ENCODE measurements around the gene MAPK11.
A peak's percentile ranks its signal among the peaks of the same experiment; 100 is the strongest.

MAPK11 gene

DNA sequence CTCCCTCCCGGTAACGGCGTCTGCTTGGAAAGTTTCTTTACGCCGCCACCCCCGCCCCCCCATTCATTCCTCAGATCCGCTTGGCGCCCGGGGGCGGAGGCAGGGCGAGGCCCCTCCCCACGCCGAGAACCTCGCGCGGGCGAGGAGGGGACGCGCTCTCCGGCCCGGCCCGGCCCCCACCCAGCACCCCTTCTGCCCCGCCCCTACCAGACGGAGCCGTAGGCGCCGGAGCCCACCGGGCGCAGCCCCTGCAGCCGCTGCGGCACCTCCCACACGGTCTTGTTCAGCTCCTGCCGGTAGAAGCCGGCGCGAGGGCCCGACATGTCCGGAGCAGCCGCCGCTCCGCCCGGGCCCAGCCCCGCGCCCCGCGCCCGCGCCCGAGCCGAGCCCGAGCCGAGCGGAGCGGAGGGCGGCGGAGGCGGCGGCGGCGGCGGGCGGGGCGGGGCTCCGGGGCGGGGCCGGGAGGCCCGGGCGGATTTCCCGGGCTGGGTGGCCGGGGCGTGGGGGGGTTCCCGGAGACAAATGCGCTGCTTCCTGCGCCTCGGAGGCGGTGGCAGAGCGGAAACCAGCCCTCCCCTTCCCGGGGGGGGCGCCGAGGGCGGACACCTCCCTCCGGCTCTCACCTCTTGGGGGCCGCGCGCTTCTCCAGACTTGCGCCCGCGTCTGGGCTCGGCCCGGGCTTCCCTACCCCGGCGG, at the start of gene MAPK11:
MAPK11 (minus strand) TSS at position 411 of the 696 bp plus-strand sequence; CDS start at position 323, 88 bp downstream.
- peak; percentile 29 for DNase-seq

DNA sequence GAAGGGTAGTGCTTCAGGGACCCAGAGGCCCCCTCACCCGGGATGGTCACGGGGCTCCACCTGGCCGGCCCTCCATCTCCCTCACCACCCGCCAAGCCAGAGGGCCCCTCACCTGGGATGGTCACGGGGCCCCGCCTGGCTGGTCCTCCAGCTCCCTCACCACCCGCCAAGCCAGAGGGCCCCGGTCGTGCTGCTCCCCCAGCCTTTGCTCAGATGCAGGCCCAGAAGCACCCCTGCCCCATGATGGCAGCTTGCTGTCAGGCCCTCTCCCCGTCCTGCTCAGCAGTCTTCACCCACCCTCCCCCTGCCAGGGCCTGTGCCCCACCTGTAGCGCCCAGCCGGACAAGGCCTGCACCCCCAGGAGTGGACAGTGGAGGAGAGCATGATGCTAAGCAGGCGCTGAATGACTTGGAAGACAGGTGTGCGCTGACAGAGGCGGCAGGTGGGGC, 49.3 kb upstream of the MAPK11 start:
- DNase-seq = no peak

DNA sequence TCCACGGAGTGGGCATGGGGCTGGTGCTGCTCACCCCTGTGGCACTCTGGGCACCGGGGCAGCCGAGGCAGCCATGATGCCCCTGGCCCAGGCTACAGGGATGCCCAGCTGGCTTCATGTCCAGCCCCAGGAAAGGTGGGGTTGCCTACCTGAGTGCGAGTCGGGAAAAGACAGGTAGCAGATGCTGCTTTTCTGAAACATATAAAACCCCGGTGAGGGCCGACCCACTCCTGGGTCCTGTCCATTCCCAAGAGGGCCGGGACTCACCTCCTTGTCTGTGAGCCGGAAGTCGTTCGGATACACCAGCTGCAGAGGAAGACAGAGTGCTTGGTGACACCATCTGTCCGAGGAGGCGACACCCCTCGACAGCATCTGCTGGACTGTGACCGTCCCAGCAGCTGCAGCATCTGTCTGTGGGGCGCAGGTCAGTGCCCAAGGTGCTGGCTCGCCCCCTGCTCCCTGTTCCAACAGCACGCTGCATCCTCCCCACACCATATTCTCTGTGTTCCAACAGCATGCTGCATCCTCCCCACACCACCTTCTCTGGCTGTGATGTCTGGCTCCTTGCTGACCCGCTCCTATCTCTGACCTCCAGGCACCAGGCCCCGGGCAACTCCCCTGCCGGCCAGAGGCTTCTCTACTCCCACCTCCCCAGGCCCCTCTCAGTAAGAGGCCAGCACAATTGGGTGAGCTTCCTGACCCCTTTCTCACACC, 48.7 kb upstream of the MAPK11 start:
- no peak for DNase-seq

GRCh38 chr22:50318356-50318697, 48.1 kb upstream of the MAPK11 start:
- no peak for DNase-seq

- DNase-seq = no peak
These were observed 47.5 kb upstream of the MAPK11 start for GRCh38 chr22:50317674-50318073.

DNA sequence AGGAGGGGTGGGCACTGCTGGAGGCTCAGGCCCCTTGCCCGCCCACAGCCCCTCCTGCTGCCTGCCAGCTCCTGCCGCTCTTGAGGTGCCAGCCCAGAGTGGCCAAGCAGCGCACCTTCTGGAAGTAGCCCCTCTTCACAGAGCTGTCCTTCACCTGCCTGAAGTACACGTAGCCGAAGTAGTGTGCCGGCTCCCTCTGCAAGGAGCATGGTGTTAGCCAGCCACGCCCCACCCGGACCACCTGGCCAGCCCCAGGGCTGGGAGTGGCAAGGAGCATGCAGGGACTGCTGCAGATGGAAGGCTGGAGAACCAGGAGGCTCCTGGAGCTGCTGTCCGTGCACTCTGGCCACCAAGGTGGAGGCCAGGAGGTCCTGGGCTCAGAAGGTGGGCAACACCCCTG, 47.0 kb upstream of the MAPK11 start:
- DNase-seq = no peak

DNA sequence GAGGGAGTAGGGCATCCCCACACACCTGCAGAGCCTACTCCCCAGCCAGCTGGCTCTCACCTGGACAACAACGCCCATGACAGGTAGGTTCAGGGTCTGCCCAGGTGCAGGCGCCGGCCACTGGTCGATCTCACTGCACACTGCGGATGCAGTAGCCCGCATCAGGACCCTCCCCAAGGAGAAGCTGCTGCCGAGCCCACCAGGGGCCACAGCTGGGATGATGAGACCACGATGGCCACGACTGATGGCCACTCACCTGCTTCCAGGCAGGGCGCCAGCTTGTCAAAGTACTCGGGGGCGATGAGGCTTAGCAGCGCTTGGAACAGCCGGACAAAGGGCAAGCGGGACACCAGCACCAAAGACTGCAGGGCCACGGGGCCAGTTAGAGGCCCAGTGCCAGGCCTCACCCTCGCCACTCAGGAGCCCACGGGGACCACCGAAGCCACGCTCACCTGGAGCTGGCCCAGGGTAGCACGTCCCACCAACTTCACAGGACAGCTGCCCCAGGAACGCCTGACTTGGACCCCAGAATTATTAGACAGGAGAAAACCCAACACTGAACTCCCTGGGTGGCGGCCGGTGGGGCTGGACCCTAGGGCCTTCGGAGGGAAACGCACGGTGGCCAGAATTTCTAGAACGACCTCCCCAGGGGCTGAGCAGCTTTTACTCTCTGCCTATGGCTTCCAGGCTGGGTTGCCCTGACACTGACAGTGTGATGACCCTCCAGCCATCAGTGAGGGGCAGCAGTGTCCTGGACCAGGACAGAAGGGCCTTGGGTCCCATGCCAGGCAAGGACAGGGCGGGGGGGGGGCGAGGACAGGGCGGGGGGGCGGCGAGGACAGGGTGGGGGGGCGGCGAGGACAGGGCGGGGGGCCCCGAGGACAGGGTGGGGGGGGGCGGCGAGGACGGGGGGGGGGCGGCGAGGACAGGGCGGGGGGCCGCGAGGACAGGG, 46.2 kb upstream of the MAPK11 start:
- no peak for DNase-seq

DNA sequence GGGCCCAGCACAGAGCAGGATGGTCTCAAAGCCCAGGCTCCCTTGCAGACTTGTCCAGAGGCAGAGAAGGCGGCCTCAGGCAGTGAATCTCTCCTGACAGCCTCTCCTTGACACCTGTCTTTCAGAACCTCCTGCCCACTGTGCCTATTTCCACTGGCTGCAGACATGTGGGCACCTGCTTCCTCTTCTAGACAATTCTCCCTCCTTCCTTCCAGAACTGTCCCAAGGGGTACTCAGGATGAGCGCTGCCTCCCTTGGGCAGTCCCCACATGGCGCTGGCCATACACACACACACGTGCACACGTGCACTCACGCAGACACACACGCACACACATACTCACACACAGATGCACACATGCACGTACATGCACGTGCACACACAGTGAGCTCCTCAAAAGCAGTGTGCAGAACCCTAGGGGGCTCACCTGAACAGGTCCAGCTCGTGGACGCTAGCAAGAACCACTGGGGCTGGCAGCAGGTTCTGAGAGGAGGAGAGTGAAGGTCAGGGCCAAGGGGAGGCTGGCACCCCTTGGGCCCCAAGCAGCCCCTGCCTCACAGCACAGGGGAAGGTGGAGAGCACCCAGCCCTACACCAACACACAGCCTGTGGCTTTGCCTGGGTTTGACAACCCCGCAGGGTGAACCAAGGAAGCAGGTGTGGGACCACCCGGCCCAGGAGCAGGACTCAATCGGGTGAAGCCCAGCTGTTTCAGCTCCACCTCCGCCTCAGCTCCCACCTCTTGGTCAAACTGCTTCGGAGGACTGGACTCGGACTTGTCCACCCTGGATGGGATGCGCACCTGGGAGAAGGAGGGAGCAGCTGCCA, 45.3 kb upstream of the MAPK11 start:
- no peak for DNase-seq

- DNase-seq = no peak
These were observed 44.5 kb upstream of the MAPK11 start for GRCh38 chr22:50314455-50315288.

GRCh38 chr22:50314081-50314454, 43.9 kb upstream of the MAPK11 start:
- no peak for DNase-seq

- DNase-seq = no peak
These were observed 43.4 kb upstream of the MAPK11 start for GRCh38 chr22:50313600-50313999.

DNA sequence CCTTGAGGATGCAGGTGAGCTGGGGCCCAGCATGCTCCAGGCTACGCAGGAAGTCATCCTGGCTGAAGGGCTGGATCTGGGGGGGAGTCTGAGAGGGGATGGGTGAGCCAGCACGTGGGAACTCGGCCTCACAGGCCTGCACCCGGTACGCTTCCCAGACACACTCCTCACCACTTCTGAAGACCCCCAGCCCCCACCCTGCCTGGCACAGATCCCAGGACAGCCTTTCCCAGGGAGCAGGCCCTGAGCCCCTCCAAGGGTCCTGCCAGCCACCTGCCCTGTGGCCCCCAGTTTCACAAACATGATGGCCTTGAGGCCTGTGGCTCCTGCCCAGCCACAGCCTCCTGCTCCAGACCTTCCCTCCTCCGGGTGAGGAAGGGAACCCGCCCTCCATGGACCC, 42.8 kb upstream of the MAPK11 start:
- DNase-seq = no peak

GRCh38 chr22:50312371-50312770, 42.2 kb upstream of the MAPK11 start:
- no peak for DNase-seq

DNA sequence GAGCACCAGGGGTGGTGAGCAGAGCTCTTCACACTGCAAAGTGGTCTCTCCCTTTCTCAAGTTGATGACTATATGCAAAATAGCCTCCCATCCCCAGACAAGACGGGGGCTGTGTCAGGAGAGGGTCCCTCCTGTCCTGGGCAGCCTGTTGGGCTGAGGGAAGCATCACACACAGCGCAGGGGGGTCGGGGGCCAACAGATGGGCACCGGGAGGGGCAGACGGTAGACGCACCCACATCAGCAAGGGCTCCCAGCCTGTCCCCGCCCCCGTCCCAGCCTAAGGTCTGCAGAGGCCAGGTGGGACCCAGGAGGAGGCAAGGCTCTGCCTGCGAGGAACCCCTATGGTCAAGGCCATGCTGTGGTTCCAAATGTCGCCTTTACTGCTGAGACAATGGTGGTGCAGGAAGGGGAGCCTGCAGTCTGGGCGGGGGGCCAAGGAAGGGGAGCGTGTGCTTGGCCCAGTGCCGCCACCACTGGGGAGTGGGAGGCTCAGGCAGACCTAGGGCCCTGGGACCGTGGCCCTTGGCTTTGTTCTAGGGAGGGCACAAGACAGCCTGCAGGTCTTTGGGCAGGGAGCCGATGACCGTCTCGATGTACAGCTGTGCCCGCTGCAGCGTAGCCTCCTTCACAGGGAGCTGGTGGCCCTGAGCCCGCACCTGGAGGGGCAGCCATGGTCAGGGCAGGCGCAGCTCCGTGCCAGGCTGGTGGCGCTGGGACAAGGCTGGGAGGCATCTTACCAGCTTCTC, 41.6 kb upstream of the MAPK11 start:
- DNase-seq = no peak

DNA sequence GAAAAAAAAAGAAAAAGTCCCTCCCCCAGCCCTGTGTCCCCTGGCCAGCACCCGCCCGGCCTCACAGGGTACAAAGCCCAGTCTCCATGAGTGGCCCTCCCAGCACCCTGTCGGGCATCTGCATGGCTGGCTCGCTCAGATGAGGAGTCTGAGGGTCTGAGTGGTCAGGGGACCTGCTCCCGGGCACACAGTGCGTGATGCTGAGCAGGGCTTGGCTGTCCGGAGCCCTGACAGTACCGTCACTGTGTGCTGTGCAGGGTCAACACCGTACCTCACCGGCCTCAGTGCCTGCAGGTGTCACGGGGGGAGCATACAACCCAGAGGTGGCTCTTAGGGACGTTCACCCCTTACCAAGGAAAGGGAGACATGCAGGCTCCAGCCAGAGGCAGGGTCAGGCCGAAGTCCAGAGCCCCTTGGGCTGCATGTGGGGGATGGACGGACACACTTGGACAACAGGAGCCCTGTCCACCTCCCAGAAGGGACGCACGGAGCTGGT, 40.8 kb upstream of the MAPK11 start:
- DNase-seq = no peak

DNA sequence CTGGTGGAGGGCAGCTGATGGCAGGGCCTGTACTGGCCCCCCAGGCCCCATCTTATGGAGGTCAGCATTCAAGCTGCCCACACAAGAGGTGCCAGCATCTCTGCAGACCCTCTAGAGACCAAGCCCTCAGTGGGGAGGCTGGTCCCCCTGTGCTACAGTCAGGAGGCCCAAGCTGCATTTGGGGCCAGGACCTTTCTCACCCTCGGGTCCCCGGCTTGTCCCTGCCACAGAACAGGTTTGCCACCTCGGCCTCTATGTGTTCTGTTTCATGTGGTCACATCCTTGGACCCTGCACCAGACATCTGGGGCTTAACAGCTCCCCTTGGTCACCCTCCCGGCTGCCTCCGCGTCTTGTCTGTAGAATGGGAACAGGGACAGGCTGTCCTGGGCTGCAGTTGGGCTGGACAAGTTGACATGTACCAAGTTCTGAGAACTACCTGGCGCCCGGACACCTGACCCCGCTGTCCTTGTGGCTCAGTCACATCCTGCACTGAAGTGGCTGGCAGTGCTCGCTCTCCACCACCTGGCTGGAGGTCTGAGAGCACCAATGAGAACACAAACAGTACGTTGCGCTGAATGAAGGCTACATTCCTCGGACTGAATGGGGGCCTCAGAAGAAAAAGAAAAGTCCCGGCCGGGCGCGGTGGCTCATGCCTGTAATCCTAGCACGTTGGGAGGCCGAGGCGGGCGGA, 40.0 kb upstream of the MAPK11 start:
- DNase-seq = no peak

- DNase-seq = no peak
These were observed 39.4 kb upstream of the MAPK11 start for GRCh38 chr22:50309601-50309991.

GRCh38 chr22:50308986-50309600, 38.9 kb upstream of the MAPK11 start:
- DNase-seq = no peak

DNA sequence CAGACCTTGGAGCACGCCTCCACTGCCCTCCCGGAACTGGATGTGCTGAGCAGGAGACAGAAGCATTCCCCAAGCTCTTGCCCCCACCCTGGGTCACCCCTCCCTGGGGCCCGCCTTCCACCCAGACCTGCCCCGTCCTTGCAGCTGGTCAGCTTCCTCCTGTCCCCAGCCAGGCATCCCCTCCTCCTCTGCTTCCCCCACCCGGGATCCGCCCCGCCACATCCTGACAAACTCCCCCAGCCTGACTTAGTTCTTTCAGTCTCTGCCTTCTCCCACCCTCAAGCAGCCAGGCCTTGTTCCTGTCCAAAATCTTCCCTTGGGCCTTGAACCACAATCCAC, 38.4 kb upstream of the MAPK11 start:
- no peak for DNase-seq

Measured in NCI-H2227 treated with DMSO at 0.1 percent for 48 hours (cell line).